Neural progenitor cell (in vitro differentiated cells): Measurements from ENCODE around the gene OR10K2. TPM values are rescaled to one million over a fixed set of nuclear protein-coding genes. Genes with fewer than 3 reads are reported as not detected.

Source experiments
- DNase-seq: peaks from one replicate; pipeline ENCODE4 v3.0.0-alpha.2; 2016; ENCODE audit warnings: low spot score
- H2AFZ ChIP-seq: fragments of 200-600 bp; sonication (generic); replicated peaks from 2 replicates; pipeline ENCODE4 v1.6.1; 2016; ENCODE audit warnings: antibody characterized with exemption
- H3F3A ChIP-seq: fragments of 200-600 bp; sonication (generic); 2 replicates; pipeline ENCODE4 v1.6.1; 2016; ENCODE audit warnings: antibody characterized with exemption, low read depth
- H3K27ac ChIP-seq: fragments of 200-600 bp; sonication (generic); 2 replicates; pipeline ENCODE4 v1.5.1; 2016; ENCODE audit warnings: mild to moderate bottlenecking
- H3K27me3 ChIP-seq: fragments of 200-600 bp; sonication (generic); 2 replicates; pipeline ENCODE4 v1.6.1; 2016; ENCODE audit warnings: mild to moderate bottlenecking, moderate library complexity
- H3K36me3 ChIP-seq: fragments of 200-600 bp; sonication (generic); 2 replicates; pipeline ENCODE4 v1.5.1; 2016
- H3K4me1 ChIP-seq: fragments of 200-600 bp; sonication (generic); 2 replicates; pipeline ENCODE4 v1.6.1; 2016; ENCODE audit warnings: mixed run types
- H3K4me2 ChIP-seq: fragments of 200-600 bp; sonication (generic); 2 replicates; pipeline ENCODE4 v1.6.1; 2016
- H3K4me3 ChIP-seq: fragments of 200-600 bp; sonication (generic); 2 replicates; pipeline ENCODE4 v1.5.1; 2016
- H3K79me2 ChIP-seq: fragments of 200-600 bp; sonication (generic); 2 replicates; pipeline ENCODE4 v1.6.1; 2016; ENCODE audit warnings: low read depth
- H3K9ac ChIP-seq: fragments of 200-600 bp; sonication (generic); 2 replicates; pipeline ENCODE4 v1.6.1; 2016
- H3K9me3 ChIP-seq: fragments of 200-600 bp; sonication (generic); 2 replicates; pipeline ENCODE4 v1.5.1; 2016; ENCODE audit warnings: low read depth
- H4K20me1 ChIP-seq: fragments of 200-600 bp; sonication (generic); 2 replicates; pipeline ENCODE4 v1.6.1; 2016; ENCODE audit warnings: low read depth
- H3K27ac Mint-ChIP-seq: 3 replicates; pipeline ENCODE4 v1.8.0; 2021; ENCODE audit warnings: mixed read lengths
- H3K27me3 Mint-ChIP-seq: 2 replicates; pipeline ENCODE4 v1.8.0; 2022; ENCODE audit warnings: low read depth, mild to moderate bottlenecking, inconsistent platforms, moderate library complexity, mixed read lengths; ENCODE audit not compliant: insufficient read depth
- H3K36me3 Mint-ChIP-seq: 3 replicates; pipeline ENCODE4 v1.8.0; 2021; ENCODE audit warnings: mixed read lengths
- H3K4me1 Mint-ChIP-seq: 3 replicates; pipeline ENCODE4 v1.8.0; 2021; ENCODE audit warnings: mixed read lengths
- H3K4me3 Mint-ChIP-seq: 3 replicates; pipeline ENCODE4 v1.8.0; 2021; ENCODE audit warnings: mild to moderate bottlenecking, moderate library complexity, mixed read lengths
- H3K9me3 Mint-ChIP-seq: 3 replicates; pipeline ENCODE4 v1.8.0; 2020; ENCODE audit warnings: mixed read lengths
- CTCF ChIP-seq: fragments of 200-600 bp; sonication (generic); IDR thresholded peaks from 2 replicates; pipeline ENCODE4 v1.5.1; 2017; ENCODE audit warnings: antibody characterized with exemption, mild to moderate bottlenecking
- EZH2 ChIP-seq: fragments of 200-600 bp; sonication (generic); IDR thresholded peaks from 2 replicates; pipeline ENCODE4 v1.6.1; 2017; ENCODE audit warnings: antibody characterized with exemption, mild to moderate bottlenecking, moderate library complexity
- EZH2phosphoT487 ChIP-seq: fragments of 200-600 bp; sonication (generic); IDR thresholded peaks from 2 replicates; pipeline ENCODE4 v1.6.1; 2017; ENCODE audit warnings: antibody characterized with exemption
- total RNA-seq: library from RNA; depleted of rRNA; stranded (reverse); fragments of >200 nt; gene quantifications from 2 replicates; pipeline ENCODE4 v1.2.3, GENCODE V29; 2015; ENCODE audit warnings: low replicate concordance

OR10K2 gene
- total RNA-seq, 1 donor from 2014 or later, result not detected

DNA sequence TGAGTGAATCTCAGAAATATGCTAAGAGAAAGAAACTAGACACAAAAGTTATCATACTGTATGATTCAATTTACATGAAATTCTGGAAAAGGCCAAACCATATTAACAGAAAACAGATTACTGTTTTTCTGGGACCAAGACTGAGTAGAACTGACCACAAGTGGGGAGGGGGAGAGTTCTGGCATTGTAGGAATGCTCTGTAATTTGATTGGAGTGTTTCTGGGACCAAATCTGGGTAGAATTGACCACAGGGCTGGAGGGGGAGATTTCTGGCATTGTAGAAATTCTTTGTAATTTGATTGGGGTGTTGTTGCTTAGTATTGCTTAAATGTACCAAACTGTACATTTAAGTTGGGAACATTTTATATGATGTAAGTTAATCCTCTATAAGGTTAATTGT is 32.2 kb upstream of the OR10K2 start:
- H3K27ac Mint-ChIP-seq, result no peak overlapping the region
- H3F3A ChIP-seq, result no peaks in the 10 kb centered on the region
- no peak overlapping the region for H3K4me3 ChIP-seq
- H3K27me3 ChIP-seq, result no peaks in the 10 kb centered on the region
- H3K4me2 ChIP-seq, result no peak overlapping the region
- no peaks in the 10 kb centered on the region for H3K36me3 Mint-ChIP-seq
- H3K9me3 ChIP-seq, result no peaks in the 10 kb centered on the region
- H3K9ac ChIP-seq, result no peak overlapping the region
- no peaks in the 10 kb centered on the region for H4K20me1 ChIP-seq
- DNase-seq, result no peak
- TF ChIP-seq EZH2phosphoT487, result no peak
- no peak for TF ChIP-seq EZH2
- no peak for TF ChIP-seq CTCF
- no peak overlapping the region for H2AFZ ChIP-seq
- H3K4me1 ChIP-seq, result no peaks in the 10 kb centered on the region
- no peaks in the 10 kb centered on the region for H3K4me1 Mint-ChIP-seq
- no peaks in the 10 kb centered on the region for H3K27me3 Mint-ChIP-seq
- no peaks in the 10 kb centered on the region for H3K9me3 Mint-ChIP-seq
- H3K4me3 Mint-ChIP-seq, result no peak overlapping the region
- H3K27ac ChIP-seq, result no peak overlapping the region
- H3K79me2 ChIP-seq, result no peaks in the 10 kb centered on the region
- H3K36me3 ChIP-seq, result no peaks in the 10 kb centered on the region

- Histone ChIP-seq H3F3A (no peaks in the 10 kb centered on the region), H3K27ac (no peak overlapping the region), H3K36me3 (no peaks in the 10 kb centered on the region), H2AFZ (no peak overlapping the region), H3K9ac (no peak overlapping the region), H3K4me1 (no peaks in the 10 kb centered on the region), H4K20me1 (no peaks in the 10 kb centered on the region), H3K4me2 (no peak overlapping the region), H3K79me2 (no peaks in the 10 kb centered on the region), H3K27me3 (no peaks in the 10 kb centered on the region), H3K4me3 (no peak overlapping the region), H3K9me3 (no peaks in the 10 kb centered on the region)
- no peak for DNase-seq
- Mint-ChIP-seq H3K4me3 (no peak overlapping the region), H3K27ac (no peak overlapping the region), H3K9me3 (no peaks in the 10 kb centered on the region), H3K27me3 (no peaks in the 10 kb centered on the region), H3K36me3 (no peaks in the 10 kb centered on the region), H3K4me1 (no peaks in the 10 kb centered on the region)
- no peak for TF ChIP-seq CTCF
- TF ChIP-seq EZH2, result no peak
- TF ChIP-seq EZH2phosphoT487, result no peak
These were observed 31.2 kb upstream of the OR10K2 start for GRCh38 chr1:158457246-158457645.

DNA sequence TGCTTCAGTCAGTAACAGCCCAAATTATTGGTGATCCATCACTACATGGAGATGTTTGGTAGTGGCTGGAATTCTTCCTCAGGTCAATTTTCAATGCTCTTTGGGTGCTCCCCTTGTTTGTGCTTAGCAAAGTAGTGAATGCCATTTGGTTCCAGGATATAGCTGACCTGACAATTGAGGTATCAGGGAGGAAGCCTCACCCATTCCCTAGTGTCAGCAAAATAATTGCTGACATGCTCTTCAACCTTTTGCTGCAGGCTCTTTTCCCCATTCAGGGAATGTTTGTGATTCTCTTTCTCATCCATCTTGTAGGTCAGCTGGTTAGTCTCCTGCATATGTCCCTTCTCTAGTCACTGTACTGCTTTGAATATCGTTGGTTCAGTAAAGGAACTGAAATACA is 28.5 kb upstream of the OR10K2 start:
- H3K4me2 ChIP-seq, result no peak overlapping the region
- no peaks in the 10 kb centered on the region for H3K4me1 Mint-ChIP-seq
- H3K9ac ChIP-seq, result no peak overlapping the region
- no peak overlapping the region for H3K27ac Mint-ChIP-seq
- no peak overlapping the region for H3K4me3 Mint-ChIP-seq
- H3K27ac ChIP-seq, result no peak overlapping the region
- no peak overlapping the region for H3K4me3 ChIP-seq
- H3K4me1 ChIP-seq, result no peaks in the 10 kb centered on the region
- H3K79me2 ChIP-seq, result no peaks in the 10 kb centered on the region
- no peak overlapping the region for H2AFZ ChIP-seq
- H3F3A ChIP-seq, result no peaks in the 10 kb centered on the region
- H4K20me1 ChIP-seq, result no peaks in the 10 kb centered on the region
- no peaks in the 10 kb centered on the region for H3K36me3 ChIP-seq
- no peaks in the 10 kb centered on the region for H3K27me3 ChIP-seq
- no peaks in the 10 kb centered on the region for H3K36me3 Mint-ChIP-seq
- H3K9me3 ChIP-seq, result no peaks in the 10 kb centered on the region
- peaks cover 3% of the 10 kb centered on the region for H3K9me3 Mint-ChIP-seq
- H3K27me3 Mint-ChIP-seq, result no peaks in the 10 kb centered on the region
- DNase-seq, result no peak
- TF ChIP-seq EZH2phosphoT487 (no peak), EZH2 (no peak), CTCF (no peak)

DNA sequence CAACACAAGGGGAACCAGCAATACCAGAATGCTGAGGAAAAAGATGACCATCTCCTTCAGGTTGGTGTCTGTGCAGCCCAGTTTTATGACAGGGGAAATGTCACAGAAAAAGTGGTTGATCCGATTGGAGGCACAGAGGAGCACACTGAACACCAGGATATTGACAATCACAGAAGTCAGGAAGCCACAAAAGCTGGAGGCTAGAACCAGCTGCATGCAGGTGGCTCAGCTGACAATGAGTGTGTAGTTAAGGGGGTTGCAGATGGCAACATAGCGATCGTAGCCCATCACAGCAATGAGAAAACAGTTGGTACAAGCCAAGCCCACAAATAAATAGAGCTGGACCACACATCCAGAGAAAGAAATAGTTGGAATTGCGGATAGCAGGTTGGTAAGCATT is 19.3 kb upstream of the OR10K2 start:
- H3K27ac Mint-ChIP-seq, result no peak overlapping the region
- DNase-seq, result no peak

More for the DNA sequence above, 19.3 kb upstream of the OR10K2 start:
- Histone ChIP-seq H3K27me3 (no peaks in the 10 kb centered on the region), H3K36me3 (no peaks in the 10 kb centered on the region), H3K9me3 (no peaks in the 10 kb centered on the region), H3K4me2 (no peak overlapping the region), H2AFZ (no peak overlapping the region), H3K9ac (no peak overlapping the region), H3K79me2 (no peaks in the 10 kb centered on the region), H4K20me1 (no peaks in the 10 kb centered on the region), H3K4me1 (no peaks in the 10 kb centered on the region), H3K27ac (no peak overlapping the region), H3K4me3 (no peak overlapping the region), H3F3A (no peaks in the 10 kb centered on the region)
- H3K4me3 Mint-ChIP-seq, result no peak overlapping the region
- TF ChIP-seq EZH2 (no peak), EZH2phosphoT487 (no peak), CTCF (no peak)
- no peaks in the 10 kb centered on the region for H3K4me1 Mint-ChIP-seq
- no peaks in the 10 kb centered on the region for H3K27me3 Mint-ChIP-seq
- no peaks in the 10 kb centered on the region for H3K9me3 Mint-ChIP-seq
- H3K36me3 Mint-ChIP-seq, result no peaks in the 10 kb centered on the region
